IMR-90 (cell line): ENCODE measurements around the gene MRPL11. TPM values are rescaled to one million over a fixed set of nuclear protein-coding genes. Genes with fewer than 3 reads are reported as not detected.

ENCODE experiments used
- ATAC-seq: fragments of 200-7000 bp; cut with Tn5 transposase; 2 replicates; pipeline ENCODE4 v1.9.1; 2020; ENCODE audit warnings: low read depth, mild to moderate bottlenecking, moderate library complexity
- BruUV-seq: library from RNA; stranded (reverse); fragments of 400-500 nt; replicated peaks from 2 replicates; lab custom pipeline; 2021; lab: Mats Ljungman, UMichigan
- CTCF ChIA-PET: fragments of 300-600 bp; formaldehyde crosslinking; extraction: SDS; loops from one replicate; lab custom pipeline; 2021; ENCODE audit warnings: antibody characterized with exemption; lab: Yijun Ruan, JAX
- POLR2A ChIA-PET: fragments of 300-600 bp; sonication (Branson Sonifier 250); formaldehyde crosslinking; loops from one replicate; lab custom pipeline; 2022; ENCODE audit warnings: antibody characterized with exemption; ENCODE audit not compliant: unreplicated experiment; lab: Charles Lee
- DNase-seq: peaks from one replicate; pipeline ENCODE4 v3.0.0; 2013
- H2AFZ ChIP-seq: replicated peaks from 2 replicates; pipeline ENCODE3; 2013; ENCODE audit warnings: low read length, mild to moderate bottlenecking; ENCODE audit not compliant: poor library complexity
- H2AK5ac ChIP-seq: 2 replicates; pipeline ENCODE4 v1.6.1; 2013; ENCODE audit warnings: low read depth, low read length, inconsistent platforms
- H2AK9ac ChIP-seq: replicated peaks from 2 replicates; pipeline ENCODE3; 2013; ENCODE audit warnings: mild to moderate bottlenecking, low read depth, low read length, moderate library complexity; ENCODE audit not compliant: poor library complexity
- H2BK120ac ChIP-seq: 2 replicates; pipeline ENCODE4 v1.6.1; 2013; ENCODE audit warnings: low read depth, low read length, inconsistent platforms
- H2BK15ac ChIP-seq: 3 replicates; pipeline ENCODE4 v1.6.1; 2013; ENCODE audit warnings: low read depth, low read length, inconsistent platforms
- H2BK20ac ChIP-seq: 2 replicates; pipeline ENCODE4 v1.6.1; 2013; ENCODE audit warnings: low read depth, mild to moderate bottlenecking, inconsistent platforms, low read length, moderate library complexity
- H2BK5ac ChIP-seq: 2 replicates; pipeline ENCODE4 v1.6.1; 2013; ENCODE audit warnings: mild to moderate bottlenecking, low read depth, low read length, inconsistent platforms; ENCODE audit not compliant: poor library complexity, severe bottlenecking
- H3K14ac ChIP-seq: replicated peaks from 2 replicates; pipeline ENCODE4 v1.6.1; 2013; ENCODE audit warnings: low read depth, low read length, inconsistent platforms
- H3K18ac ChIP-seq: 2 replicates; pipeline ENCODE4 v1.6.1; 2013; ENCODE audit warnings: low read depth, low read length, control low read depth
- H3K23ac ChIP-seq: 2 replicates; pipeline ENCODE4 v1.6.1; 2013; ENCODE audit warnings: low read depth, low read length, inconsistent platforms
- H3K27ac ChIP-seq: 2 replicates; pipeline ENCODE4 v1.5.1; 2013; ENCODE audit warnings: mild to moderate bottlenecking, control low read depth, low read length; ENCODE audit not compliant: insufficient read depth
- H3K27me3 ChIP-seq: 2 replicates; pipeline ENCODE4 v1.6.1; 2013; ENCODE audit warnings: low read length; ENCODE audit not compliant: control insufficient read depth, insufficient read depth
- H3K36me3 ChIP-seq: 2 replicates; pipeline ENCODE4 v1.6.1; 2013; ENCODE audit warnings: low read length, mixed read lengths; ENCODE audit not compliant: control insufficient read depth, insufficient read depth
- H3K4ac ChIP-seq: 2 replicates; pipeline ENCODE4 v1.6.1; 2013; ENCODE audit warnings: low read depth, low read length, inconsistent platforms
- H3K4me1 ChIP-seq: 2 replicates; pipeline ENCODE4 v1.6.1; 2013; ENCODE audit warnings: low read length, mixed read lengths; ENCODE audit not compliant: control insufficient read depth, insufficient read depth
- H3K4me2 ChIP-seq: 2 replicates; pipeline ENCODE4 v1.6.1; 2013; ENCODE audit warnings: low read depth, mild to moderate bottlenecking, control low read depth, low read length, moderate library complexity
- H3K4me3 ChIP-seq: 2 replicates; pipeline ENCODE4 v1.5.1; 2013; ENCODE audit warnings: low read depth, mild to moderate bottlenecking, control low read depth, low read length, moderate library complexity; ENCODE audit not compliant: insufficient read depth
- H3K56ac ChIP-seq: 2 replicates; pipeline ENCODE4 v1.6.1; 2013; ENCODE audit warnings: low read length, inconsistent platforms; ENCODE audit not compliant: insufficient read depth; ENCODE audit errors: extremely low read depth
- H3K79me1 ChIP-seq, 2 experiments: 2 replicates each; pipeline ENCODE4 v1.6.1; 2013; ENCODE audit warnings: low read length in 2 of 2, inconsistent platforms in 1 of 2, low read depth in 1 of 2
- H3K9ac ChIP-seq: 2 replicates; pipeline ENCODE4 v1.6.1; 2013; ENCODE audit warnings: low read depth, low read length, control low read depth
- H3K9me1 ChIP-seq: 2 replicates; pipeline ENCODE4 v1.6.1; 2013; ENCODE audit warnings: low read length, inconsistent platforms; ENCODE audit not compliant: insufficient read depth
- H3K9me3 ChIP-seq: 2 replicates; pipeline ENCODE4 v1.6.1; 2013; ENCODE audit warnings: low read length; ENCODE audit not compliant: control insufficient read depth, insufficient read depth
- H4K20me1 ChIP-seq: 2 replicates; pipeline ENCODE4 v1.6.1; 2013; ENCODE audit warnings: low read length, inconsistent platforms; ENCODE audit not compliant: insufficient read depth
- H4K5ac ChIP-seq: 2 replicates; pipeline ENCODE4 v1.6.1; 2013; ENCODE audit warnings: mild to moderate bottlenecking, low read depth, low read length, control low read depth
- H4K8ac ChIP-seq, 2 experiments: 2 replicates each; pipeline ENCODE4 v1.6.1; 2013; ENCODE audit warnings: low read depth in 2 of 2, low read length in 2 of 2, control low read depth in 1 of 2, inconsistent platforms in 1 of 2
- H4K91ac ChIP-seq: 2 replicates; pipeline ENCODE4 v1.6.1; 2013; ENCODE audit warnings: low read depth, low read length, inconsistent platforms; ENCODE audit not compliant: insufficient read depth
- CEBPB ChIP-seq: IDR thresholded peaks from 2 replicates; pipeline ENCODE4 v1.6.1; 2012; ENCODE audit warnings: low read depth, low read length, improper control_type of control experiment
- CHD1 ChIP-seq: IDR thresholded peaks from 2 replicates; pipeline ENCODE4 v1.6.1; 2012; ENCODE audit warnings: low read depth, low read length, improper control_type of control experiment
- MAZ ChIP-seq: IDR thresholded peaks from 2 replicates; pipeline ENCODE4 v1.6.1; 2012; ENCODE audit warnings: low read depth, mild to moderate bottlenecking, low read length, improper control_type of control experiment, moderate library complexity, borderline replicate concordance
- POLR2A ChIP-seq: IDR thresholded peaks from 2 replicates; pipeline ENCODE4 v1.6.1; 2012; ENCODE audit warnings: mild to moderate bottlenecking, low read depth, low read length
- RAD21 ChIP-seq: IDR thresholded peaks from 2 replicates; pipeline ENCODE4 v1.6.1; 2012; ENCODE audit warnings: low read length, improper control_type of control experiment
- RCOR1 ChIP-seq: IDR thresholded peaks from 2 replicates; pipeline ENCODE4 v1.6.1; 2012; ENCODE audit warnings: mild to moderate bottlenecking, low read length, improper control_type of control experiment; ENCODE audit not compliant: insufficient replicate concordance
- RFX5 ChIP-seq: IDR thresholded peaks from 2 replicates; pipeline ENCODE4 v1.8.0; 2012; ENCODE audit warnings: low read depth, mild to moderate bottlenecking, low read length, moderate library complexity
- WGBS, 2 experiments: methylation state at CpG; one replicate each; pipeline versions ENCODE4 v1.1.5 to v1.1.7; 2013; ENCODE audit warnings: missing lambda C conversion rate in 2 of 2; ENCODE audit not compliant: insufficient read length in 1 of 2; ENCODE audit errors: extremely low coverage in 2 of 2; 5-methylcytosine and 5-hydroxymethylcytosine counted together
- dilution Hi-C: fragments of 300-500 bp; cut with HindIII; formaldehyde crosslinking; loops from one replicate; pipeline ENCODE4 v1.14.3; 2018; ENCODE audit warnings: low sequenced_read_pairs; ENCODE audit not compliant: unreplicated experiment
- in situ Hi-C: fragments of 300-500 bp; cut with MboI; formaldehyde crosslinking; loops from 3 replicates; pipeline ENCODE4 v1.14.3; 2019; ENCODE audit warnings: low sequenced_read_pairs, inconsistent platforms, mixed read lengths
- intact Hi-C: fragments of 100-400 bp; cut with micrococcal nuclease; formaldehyde crosslinking; loops from 2 replicates; pipeline ENCODE4 v1.10.0; 2022
- polyA plus RNA-seq, 3 experiments: library from polyadenylated mRNA; depleted of rRNA; stranded (reverse); fragments of >200 nt; gene quantifications; 2 replicates each; pipeline ENCODE4 v1.2.3, GENCODE V29; 2012; ENCODE audit warnings: low replicate concordance in 1 of 3
- total RNA-seq: library from RNA; depleted of rRNA; stranded (reverse); fragments of >200 nt; gene quantifications from 2 replicates; pipeline ENCODE4 v1.2.3, GENCODE V29; 2012
- TF ChIP-seq, protein P1 (sequence below): fragments of 150-350 bp; IDR thresholded peaks from 2 replicates; pipeline ENCODE4 v1.6.1; 2017; ENCODE audit warnings: mild to moderate bottlenecking, antibody characterized with exemption, low read length, low read depth
- TF ChIP-seq, protein P2 (sequence below): conservative IDR thresholded peaks from 2 replicates; pipeline ENCODE4 v1.5.1; 2012; ENCODE audit warnings: mild to moderate bottlenecking, low read depth, low read length, improper control_type of control experiment

MRPL11 gene
- total and polyA plus RNA-seq, 2 of the 4 experiments (the other 2 are of a cell fraction): 45.5 to 45.6 TPM

DNA sequence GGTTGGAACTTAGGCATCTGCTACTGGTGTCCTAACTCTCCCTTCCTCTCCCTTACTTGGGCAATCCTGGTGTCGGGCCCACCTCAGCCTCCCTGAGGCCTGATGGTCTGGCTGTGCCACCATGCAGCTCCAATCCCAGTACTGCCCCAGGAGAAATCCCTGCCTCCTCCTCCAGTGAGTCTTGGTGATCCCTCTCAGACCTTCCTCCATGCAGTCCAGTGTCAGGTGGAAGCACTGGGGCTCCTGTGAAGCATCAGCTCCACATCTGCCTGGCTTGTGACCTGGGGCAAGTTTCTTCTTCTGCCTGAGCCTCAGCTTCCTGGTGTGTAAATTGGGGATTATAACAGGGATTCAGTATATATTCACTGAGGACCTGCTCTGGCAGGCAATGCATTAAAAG is 26.3 kb upstream of the MRPL11 start:
- no peak overlapping the region for H3K18ac ChIP-seq
- no peak overlapping the region for H3K4ac ChIP-seq
- no peak overlapping the region for H4K8ac ChIP-seq
- no peak overlapping the region for H3K9ac ChIP-seq
- no peak overlapping the region for H4K91ac ChIP-seq
- DNase-seq (no peak), ATAC-seq (no peak)
- H3K23ac ChIP-seq: no peak overlapping the region
- in situ Hi-C loops: no loop called here
- peaks cover 8% of the 10 kb centered on the region; the same call in 1 of the 2 replicates for H3K4me1 ChIP-seq
- H2BK5ac ChIP-seq: no peak overlapping the region
- no peaks in the 10 kb centered on the region; the same call in 1 of the 2 replicates for H4K20me1 ChIP-seq
- H3K14ac ChIP-seq: no peak overlapping the region
- H3K36me3 ChIP-seq: 0 out of 2 replicates have a peak, but pooled peaks cover 3% of the 10 kb centered on the region
- H3K56ac ChIP-seq: no peak overlapping the region
- H3K9me1 ChIP-seq: peaks cover 5% of the 10 kb centered on the region
- H2BK120ac ChIP-seq: no peak overlapping the region
- CTCF ChIA-PET: no interaction called here
- no peak overlapping the region for H2AFZ ChIP-seq
- intact Hi-C loops: no loop called here
- H4K5ac ChIP-seq: no peak overlapping the region
- no peak overlapping the region for H3K27ac ChIP-seq
- H2AK9ac ChIP-seq: no peak overlapping the region
- TF ChIP-seq CHD1 (no peak), RAD21 (no peak), POLR2A (no peak), RCOR1 (no peak), MAZ (no peak), CEBPB (no peak), RFX5 (no peak)
- TF ChIP-seq, protein P1, sequence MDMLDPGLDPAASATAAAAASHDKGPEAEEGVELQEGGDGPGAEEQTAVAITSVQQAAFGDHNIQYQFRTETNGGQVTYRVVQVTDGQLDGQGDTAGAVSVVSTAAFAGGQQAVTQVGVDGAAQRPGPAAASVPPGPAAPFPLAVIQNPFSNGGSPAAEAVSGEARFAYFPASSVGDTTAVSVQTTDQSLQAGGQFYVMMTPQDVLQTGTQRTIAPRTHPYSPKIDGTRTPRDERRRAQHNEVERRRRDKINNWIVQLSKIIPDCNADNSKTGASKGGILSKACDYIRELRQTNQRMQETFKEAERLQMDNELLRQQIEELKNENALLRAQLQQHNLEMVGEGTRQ: no peak
- TF ChIP-seq, protein P2, sequence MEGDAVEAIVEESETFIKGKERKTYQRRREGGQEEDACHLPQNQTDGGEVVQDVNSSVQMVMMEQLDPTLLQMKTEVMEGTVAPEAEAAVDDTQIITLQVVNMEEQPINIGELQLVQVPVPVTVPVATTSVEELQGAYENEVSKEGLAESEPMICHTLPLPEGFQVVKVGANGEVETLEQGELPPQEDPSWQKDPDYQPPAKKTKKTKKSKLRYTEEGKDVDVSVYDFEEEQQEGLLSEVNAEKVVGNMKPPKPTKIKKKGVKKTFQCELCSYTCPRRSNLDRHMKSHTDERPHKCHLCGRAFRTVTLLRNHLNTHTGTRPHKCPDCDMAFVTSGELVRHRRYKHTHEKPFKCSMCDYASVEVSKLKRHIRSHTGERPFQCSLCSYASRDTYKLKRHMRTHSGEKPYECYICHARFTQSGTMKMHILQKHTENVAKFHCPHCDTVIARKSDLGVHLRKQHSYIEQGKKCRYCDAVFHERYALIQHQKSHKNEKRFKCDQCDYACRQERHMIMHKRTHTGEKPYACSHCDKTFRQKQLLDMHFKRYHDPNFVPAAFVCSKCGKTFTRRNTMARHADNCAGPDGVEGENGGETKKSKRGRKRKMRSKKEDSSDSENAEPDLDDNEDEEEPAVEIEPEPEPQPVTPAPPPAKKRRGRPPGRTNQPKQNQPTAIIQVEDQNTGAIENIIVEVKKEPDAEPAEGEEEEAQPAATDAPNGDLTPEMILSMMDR: no peak
- no peaks in the 10 kb centered on the region for H3K27me3 ChIP-seq
- H3K9me3 ChIP-seq: peaks cover 4% of the 10 kb centered on the region; the same call in 1 of the 2 replicates
- dilution Hi-C loops: no loop called here
- no peak overlapping the region for H2BK20ac ChIP-seq
- H2BK15ac ChIP-seq: no peak overlapping the region
- no peak overlapping the region for H3K4me2 ChIP-seq
- BruUV-seq: no TSS peak
- H3K4me3 ChIP-seq: no peak overlapping the region
- H2AK5ac ChIP-seq: no peak overlapping the region
- H3K79me1 ChIP-seq: peaks cover 20 to 24% of the 10 kb centered on the region in 2 experiments
- 80% methylated on average over 1 of the region's 1 CpG; no CpG with 5 or more reads in 1 of the 2 experiments for WGBS, 2 experiments
- POLR2A ChIA-PET: no interaction called here
